NT2/D1 (cell line): ENCODE data around the gene VPS41.

Experiments used
- SUZ12 ChIP-seq: IDR thresholded peaks from 2 replicates; pipeline ENCODE4 v1.6.1; 2011; ENCODE audit not compliant: insufficient read length, insufficient read depth; ENCODE audit errors: extremely low read depth
- YY1 ChIP-seq: IDR thresholded peaks from 2 replicates; pipeline ENCODE4 v1.6.1; 2011; ENCODE audit not compliant: insufficient read length, insufficient read depth

GRCh38 chr7:38674513-38674912 lies 234.5 kb downstream of the VPS41 start:
- no peak for TF ChIP-seq YY1
- no peak for TF ChIP-seq SUZ12
